SIG-M5 treated with dmso at 0.1 percent for 504 hours (cell line): Measurements from ENCODE around the gene ZNF185.

Experiments
- DNase-seq: peaks from one replicate; lab custom pipeline; 2025; ENCODE audit not compliant: unreplicated experiment; lab: John Stamatoyannopoulos, UW

Gene ZNF185

DNA sequence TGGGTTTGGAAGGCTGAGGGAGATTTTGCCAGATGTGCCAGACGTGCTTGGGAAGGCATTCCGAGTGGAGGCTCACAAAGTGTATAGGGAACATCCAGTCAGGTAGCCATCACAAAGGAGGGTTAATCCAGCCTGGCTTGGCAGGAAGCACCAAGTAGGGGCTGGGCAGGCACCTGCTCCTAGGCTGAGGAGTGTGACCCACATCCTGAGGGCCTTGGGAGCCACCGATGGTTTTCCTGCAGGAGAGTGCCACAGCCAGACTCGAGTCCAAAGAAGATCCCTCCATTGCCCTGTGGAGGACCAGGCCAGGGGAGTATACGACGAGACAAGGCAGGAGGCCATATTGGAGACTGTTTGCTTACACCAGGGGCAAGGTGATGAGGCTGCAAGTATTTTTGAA lies 48.8 kb downstream of the ZNF185 start:
- DNase-seq: no peak
